IPS DF 19.7 (cell line): ENCODE results near the gene GET3.

Experiments used
- DNase-seq: peaks from one replicate; pipeline ENCODE4 v3.0.0-alpha.2; 2013; ENCODE audit warnings: low read depth, low spot score

Gene GET3

DNA sequence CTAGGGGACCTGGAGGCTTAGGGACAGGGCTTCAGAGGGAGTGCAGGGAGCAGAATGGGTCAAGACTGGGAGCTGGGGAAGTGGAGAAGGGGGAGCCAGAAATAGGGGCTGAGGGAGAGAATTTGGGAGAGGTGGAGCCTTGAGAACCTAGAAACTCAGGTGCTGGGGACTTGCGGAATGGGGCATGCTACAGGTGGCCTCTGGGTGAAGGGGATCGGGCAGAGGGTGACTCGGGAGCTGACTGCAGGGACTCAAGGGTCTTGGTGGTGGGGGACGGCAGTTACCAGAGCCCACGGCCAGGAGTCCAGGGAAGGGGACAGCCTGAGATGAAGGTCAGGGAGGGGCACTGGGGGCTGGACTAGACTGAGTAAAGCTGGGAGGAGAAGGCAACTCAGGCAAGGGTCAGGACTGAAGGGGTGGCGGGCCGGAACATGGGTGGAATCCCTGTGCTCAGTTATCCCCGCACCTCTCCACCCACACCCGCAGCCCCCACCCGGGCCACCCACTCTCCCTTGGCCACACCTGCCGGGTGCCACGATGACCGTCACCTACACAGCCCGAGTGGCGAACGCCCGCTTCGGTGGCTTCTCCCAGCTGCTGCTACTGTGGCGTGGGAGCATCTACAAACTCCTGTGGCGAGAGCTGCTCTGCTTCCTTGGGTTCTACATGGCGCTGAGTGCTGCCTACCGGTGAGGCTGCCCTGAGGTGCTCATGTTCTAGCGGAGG lies 14.9 kb downstream of the GET3 start:
- no peak for DNase-seq

DNA sequence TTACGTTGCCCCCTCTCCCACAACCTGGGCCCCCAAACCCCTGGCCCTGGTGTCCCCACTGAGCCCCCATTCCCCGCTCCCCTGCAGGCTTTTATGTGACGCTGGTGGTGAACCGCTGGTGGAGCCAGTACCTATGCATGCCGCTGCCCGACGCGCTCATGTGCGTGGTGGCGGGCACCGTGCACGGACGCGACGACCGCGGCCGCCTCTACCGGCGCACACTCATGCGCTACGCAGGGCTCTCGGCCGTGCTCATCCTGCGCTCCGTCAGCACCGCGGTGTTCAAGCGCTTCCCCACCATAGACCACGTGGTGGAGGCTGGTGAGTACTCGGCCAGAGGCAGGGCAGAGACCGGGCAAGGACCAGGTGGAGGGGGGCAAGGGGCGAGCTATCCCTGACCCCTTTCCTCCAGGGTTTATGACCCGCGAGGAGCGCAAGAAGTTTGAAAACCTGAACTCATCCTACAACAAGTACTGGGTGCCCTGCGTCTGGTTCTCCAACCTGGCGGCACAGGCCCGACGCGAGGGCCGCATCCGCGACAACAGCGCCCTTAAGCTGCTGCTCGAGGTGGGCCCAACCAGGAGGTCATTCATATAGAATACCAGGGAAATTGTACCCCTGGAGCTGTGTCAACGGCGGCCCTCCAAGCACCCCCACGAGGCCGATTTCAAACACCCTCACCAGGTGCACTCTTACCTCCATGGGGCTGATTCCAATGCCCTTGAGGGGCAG lies 17.3 kb downstream of the GET3 start:
- no peak for DNase-seq

DNA sequence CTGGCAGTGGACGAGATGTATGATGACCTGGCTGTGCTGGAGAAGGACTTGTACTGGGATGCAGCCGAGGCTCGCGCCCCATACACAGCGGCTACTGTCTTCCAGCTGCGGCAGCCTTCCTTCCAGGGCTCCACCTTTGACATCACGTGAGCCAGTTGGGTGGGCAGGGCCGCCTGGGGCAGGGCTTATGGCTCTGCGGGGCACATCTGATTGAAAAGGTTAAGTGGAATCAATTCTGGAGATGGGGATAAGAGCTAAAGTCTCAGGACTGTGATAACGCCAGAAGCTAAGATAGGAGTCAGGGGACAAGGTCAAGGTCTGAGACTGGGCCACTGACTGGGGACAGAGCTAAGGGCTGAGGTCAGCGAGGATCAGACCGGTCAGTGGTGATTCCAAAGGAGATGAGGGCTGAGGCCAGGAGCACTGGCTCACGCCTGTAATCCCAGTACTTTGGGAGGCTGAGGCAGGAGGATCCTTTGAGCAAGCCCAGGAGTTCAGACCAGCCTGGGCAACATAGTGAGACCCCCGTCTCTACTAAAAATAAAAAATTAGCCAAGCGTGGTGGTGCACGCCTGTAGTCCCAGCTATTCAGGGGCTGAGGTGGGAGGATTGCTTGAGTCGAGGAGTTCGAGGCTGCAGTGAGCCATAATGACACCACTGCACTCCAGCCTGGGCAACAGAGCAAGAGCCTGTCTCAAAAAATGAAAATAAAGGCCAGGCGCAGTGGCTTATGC lies 19.0 kb downstream of the GET3 start:
- no peak for DNase-seq

DNA sequence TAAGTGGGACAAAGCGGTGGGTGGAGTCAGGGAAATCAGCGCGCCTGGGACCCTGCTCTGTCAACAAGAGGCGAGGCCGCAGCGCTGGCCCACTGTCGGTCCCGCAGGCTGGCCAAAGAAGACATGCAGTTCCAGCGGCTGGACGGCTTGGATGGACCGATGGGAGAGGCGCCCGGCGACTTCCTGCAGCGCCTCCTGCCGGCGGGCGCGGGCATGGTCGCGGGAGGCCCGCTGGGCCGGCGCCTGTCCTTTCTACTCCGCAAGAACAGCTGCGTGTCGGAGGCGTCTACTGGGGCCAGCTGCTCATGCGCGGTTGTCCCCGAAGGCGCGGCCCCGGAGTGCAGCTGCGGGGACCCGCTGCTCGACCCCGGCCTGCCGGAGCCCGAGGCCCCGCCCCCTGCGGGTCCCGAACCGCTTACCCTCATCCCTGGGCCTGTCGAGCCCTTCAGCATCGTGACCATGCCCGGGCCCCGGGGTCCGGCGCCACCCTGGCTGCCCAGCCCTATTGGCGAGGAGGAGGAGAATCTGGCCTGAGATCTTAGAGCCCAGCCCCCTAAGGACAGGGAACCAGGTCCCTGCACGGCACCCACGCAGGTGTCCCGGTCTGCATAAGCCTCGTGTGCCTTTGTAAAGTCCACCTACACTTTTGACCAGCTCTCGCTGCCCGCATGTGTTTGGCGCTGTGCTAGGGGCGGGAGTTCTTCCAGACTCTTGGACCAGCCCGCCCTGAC lies 20.4 kb downstream of the GET3 start:
- DNase-seq, result no peak

DNA sequence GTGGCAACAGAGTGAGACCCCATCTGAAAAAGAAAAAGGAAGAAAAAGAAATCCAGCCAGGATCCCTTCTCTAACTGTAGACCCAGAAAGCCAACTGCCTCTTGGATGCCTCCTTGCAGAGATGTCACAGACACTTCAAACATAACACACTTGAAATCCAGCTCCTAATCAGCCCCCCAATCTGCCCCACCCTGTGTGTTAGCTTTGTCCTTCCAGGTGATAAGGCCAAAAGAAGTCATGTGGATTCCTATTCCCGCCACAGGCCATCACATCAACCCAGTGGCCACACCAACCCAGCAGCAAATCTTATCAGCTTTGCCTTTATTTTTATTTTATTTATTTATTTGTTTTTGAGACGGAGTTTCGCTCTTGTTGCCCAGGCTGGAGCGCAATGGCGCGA lies 22.4 kb downstream of the GET3 start:
- DNase-seq, result no peak

DNA sequence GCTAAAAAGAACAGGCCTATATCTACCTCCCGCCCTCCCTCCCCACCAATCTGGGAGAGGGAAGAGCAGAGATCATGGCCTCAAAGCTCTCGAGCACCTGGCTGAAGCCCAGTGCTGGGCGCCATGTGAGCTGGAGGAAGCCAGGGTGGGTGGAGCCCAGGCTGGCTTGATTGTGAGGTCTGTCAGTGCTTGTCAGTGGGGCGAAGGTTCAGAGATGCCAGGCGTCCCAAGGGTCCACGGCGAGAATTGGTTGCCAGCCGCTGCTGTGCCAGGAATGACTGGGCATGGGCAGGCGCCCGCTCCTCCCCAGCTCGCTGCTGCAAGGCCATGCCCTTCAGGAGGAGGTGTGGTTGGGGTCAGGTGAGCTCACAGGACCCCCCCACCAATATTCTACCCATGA lies 25.8 kb downstream of the GET3 start:
- no peak for DNase-seq

DNA sequence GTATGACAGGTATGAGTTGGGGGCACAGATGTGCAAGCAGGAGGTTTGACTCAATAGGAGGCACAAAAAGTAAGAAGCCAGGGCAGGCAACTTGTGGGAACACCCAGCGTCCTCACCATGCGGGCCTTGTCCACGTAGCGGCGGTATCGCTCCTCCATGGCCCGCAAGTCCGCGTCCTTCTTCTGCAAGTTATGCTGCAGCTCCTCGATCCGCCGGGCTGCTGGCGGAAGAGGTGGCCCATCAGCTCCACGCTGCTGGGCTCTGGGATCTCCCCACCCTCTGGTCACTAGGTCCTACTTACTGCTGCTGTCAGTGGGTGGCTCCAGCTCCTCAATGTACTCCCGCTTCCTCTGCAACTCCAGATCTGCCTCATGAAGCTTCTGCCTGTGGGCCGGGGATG lies 27.4 kb downstream of the GET3 start:
- no peak for DNase-seq

DNA sequence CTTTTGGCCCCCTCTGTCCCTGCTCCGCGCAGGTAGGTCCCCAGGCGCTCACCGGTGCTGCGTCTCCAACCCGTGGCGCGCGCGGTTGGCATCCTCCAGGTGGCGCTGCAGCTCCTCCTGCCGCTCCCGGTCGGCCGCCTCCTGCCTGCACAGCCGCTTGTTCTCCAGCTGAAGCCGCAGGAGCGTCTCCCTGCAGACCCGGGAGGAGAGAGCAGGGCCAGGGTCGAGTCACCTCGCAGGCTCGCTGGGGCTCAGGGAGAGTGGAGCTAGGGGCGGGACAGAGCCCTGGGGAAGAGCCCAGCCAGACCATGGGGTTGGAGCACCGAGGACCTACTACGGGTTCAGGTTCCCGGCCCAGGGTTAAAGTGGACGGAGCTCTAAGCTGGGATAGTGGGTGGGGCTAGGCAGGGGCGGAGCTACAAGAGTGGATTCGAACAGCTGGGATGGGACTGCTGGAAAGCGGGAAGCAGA lies 28.8 kb downstream of the GET3 start:
- DNase-seq, result no peak

DNA sequence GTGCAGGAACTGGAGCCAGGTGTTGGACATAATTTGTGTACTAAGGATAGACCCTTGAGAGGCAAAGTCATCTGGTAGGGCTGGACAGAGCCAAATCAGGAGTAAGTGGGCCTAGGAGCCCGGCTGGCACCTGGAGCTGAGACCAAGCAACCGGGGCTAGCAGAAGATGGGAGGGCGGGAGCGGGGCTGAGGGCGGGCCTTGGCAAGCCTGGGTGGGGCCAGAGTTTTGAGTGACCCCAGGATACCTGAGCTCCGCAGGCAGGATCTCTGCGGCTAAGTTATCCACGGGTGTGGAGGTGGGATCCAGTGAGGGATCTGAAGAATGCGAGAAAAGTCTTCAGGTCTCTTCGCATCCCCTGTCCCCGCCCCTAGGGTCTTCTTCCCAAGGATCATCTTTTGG lies 29.9 kb downstream of the GET3 start:
- DNase-seq, result no peak

DNA sequence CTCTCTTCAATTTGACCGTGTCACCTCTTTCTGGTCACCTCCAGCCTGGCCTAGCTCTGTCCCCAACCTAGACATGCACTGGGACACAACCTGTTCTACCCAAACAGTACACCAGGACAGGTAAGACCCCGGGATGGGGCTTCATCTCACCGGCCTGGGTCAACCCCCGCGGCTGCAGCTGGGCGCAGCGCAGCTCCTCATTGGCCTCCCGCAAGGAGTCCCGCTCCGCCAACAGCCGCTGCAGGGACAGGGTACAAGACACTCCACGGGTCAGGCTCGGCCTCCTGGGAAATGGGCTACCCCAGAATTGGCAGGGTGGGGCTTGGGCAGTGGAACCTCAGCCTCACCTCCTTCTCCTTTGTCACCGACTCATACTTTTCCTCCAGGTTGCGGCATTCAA lies 30.4 kb downstream of the GET3 start:
- no peak for DNase-seq

DNA sequence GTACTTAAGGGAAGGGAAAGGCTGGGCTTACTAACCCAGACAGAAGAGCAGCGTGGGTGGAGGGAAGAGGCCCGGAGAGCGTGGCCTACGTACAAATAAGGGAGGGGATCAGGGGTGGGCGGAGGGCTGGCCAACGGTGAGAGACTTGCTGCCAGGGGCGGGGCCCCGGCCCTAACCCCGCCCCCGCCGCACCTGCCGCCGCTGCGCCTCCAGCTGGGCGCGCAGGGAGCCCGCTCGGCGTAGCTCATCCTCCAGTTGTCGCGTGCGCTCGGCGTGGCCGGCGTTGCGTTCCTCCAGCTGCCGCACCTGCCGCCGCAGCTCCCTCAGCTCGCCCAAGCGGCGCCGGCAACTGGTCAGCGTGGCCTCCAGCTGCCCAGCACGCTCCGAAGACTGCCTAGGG lies 32.4 kb downstream of the GET3 start:
- DNase-seq, result no peak

DNA sequence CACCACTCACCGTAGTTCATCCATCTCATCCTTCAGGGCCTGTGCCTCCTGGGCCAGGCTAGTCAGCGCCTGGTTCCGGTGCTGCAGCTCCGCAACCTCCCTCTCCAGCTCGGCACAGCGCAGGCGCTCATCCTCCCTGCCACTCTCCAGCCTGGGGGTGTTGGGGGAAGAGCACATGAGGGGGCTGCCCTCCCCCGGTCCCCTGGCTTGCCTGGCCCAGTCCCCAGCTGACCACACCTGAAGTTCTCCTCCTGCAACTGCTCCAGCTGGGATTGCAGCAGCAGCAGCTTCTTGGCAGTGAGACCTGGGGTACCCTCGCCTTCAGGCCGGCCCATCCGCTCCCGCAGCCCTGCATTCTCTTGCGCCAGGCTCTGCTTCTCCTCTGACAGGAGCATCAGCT lies 33.6 kb downstream of the GET3 start:
- DNase-seq, result no peak

DNA sequence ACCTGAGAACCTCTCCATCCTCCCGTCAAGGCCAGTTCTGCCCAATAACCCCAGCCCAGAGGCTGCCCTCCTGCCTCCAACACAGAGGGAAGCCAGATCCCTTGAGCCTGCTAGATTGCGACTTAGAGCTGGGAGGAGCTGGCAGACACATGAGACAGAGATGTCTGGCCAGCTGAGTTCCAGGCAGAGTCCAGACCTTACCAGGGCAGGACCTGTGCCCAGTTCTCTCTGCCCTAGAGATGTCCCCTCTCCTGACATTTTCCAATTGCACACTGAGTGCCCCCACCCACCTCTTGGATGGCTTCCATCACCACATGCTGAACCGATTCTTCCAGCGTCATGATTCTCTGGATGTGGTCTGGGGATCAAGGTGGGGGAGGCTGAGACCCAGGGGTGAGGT lies 35.0 kb downstream of the GET3 start:
- DNase-seq, result no peak

DNA sequence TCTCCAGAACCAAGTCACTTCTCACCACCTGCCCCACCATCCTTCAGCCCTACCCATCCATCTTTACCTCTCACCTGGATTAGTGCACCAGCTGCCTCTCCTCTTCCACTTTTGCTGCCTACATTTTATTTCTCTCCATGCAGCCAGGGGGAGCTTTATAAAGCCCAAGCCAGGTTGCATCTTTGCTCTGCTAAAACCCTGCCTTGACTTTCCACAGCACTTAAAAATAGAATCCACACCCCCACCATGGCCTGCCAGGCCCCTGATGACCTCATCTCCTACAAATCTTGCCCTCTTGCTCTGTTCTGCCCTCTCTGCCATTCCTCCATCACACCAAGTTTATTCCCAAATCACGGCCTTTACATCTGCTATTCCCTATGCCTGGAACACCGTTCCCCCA lies 36.3 kb downstream of the GET3 start:
- DNase-seq, result no peak

DNA sequence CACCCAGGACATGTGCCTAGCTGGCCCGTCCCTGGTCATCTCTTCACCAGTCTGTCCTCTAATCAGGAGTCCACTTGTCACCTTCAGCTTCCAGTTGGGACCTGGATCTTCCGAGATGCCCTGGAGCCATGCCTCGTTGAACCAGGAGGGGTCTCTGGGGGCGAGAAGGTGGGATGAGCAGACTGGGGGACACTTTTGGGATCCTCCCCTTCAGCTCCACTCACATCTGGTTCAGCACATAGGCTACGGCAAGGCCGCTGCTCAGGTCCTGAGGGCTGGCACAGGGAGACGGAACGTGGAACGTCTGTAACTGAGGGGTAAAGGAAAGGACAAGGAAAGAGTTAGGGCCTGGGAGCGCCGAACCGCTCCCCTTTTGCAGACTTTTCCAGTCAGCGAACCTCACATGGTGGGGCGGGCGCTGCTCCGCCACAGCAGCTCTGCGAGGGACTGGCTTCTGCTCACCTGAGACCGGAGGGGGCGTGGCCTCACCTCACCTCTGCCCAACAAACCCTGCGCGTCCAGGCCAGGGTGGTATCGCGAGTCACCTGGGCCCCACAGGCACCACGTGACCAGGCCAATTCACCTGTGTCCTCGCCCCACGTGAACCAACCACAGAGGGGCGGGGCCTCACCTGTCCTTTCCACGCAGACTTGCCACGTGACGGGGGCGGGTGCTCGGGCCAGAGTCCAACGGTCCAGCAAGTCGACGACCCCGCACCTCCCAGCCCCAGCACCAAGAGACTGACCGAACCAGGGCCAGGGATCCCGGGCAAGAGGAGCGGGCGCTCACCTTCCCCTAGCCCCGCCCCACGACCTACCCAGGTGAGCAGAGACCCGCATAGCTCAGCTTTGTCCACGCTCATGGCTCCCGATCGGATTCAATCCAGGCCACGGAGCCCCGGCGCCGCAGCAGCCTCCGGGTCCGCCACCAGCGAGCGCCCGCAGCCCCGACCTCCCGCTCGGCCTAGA lies 37.6 kb downstream of the GET3 start, which contains the start of gene HOOK2:
Gene HOOK2 (minus strand): TSS at position 965 of the 968 bp plus-strand sequence. CDS start 103 bp downstream, at position 862.
- DNase-seq, result no peak

DNA sequence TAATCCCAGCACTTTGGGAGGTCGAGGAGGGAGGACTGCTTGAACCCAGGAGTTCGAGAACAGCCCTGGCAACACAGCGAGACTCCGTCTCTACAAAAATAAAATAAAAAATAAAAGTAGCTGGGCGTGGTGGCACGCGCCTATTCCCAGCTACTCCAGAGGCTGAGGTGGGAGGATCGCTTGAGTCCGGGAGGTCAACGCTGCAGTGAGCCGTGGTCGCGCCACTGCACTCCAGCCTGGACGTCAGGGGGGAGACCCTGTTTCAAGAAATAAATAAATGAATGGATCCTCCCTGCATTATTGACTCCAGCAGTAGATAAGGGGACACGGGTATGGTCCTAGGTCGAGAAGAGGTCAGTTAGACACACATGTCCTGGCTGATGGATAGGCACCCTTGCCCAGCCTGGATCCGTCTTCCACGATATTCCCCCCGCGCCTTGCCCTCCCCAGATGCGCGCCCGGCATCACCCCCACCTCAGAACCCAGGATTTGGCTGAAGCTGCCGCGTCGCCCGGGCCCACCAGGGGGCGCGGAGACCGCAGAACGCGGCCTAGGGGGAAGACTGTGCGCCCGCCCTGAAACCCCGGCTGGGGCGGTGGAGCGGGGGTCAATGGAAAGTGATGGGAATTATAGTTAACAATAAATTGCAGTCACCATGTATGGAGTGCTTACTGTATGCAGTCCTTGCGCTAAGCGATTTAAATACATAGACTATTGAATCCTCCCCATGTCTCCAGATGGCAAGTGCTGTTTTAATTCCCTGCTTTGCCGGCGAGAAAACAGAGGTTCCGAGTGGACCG lies 40.1 kb downstream of the GET3 start:
- no peak for DNase-seq

DNA sequence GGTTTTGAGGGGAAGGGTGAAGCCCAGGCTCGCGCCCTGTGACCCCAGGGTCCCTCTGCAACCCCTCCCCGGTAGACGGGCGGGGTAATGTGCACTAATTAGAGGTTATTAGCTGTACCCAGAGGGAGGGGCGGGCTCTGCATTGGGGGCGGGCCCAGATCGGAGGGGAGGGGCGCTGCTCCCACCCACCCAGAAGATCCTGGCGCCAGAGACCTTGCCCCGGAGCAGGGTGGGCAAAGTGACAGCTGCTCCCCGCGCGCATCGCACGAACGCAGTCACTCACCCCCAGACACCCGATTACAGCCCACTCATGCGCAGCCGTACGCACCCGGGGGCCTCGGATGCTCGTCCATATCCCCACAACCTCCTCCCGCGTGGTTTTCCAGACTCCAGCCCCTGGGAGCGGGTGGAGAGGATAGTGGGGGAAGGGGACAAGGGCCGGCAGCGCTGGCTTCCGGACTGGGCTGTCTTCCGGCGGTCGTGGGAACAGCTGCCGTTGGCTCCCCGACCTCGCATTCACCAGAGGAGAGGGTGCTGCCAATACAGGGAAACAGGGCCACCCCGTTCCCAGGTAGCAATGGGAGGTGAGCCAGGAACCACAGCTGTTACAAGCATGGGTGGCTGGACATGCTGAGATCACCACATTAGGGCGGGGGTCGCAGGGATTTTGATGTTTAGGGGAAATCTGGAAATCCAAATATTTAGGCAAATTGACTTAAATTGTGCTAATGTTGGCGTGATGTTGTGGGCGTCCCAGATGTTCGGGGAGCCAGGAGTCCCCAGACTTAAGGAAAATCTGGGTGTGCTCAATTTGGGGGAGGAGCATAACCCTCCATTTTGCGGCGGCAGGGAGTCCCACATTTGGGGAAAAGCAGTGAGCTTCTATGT lies 41.0 kb downstream of the GET3 start:
- no peak for DNase-seq

DNA sequence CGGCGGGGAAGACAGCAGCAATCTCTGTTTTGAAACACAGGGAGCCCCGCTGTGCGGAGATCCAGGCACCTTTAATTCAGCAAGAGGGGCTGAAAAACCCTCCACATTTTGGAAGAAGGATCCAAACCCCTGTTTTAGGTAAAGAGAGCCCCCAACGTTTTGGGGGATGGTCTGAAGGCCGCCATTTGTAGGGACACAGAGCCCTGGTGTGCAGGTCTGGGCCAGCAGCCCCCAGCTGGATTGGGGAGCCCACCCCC lies 41.5 kb downstream of the GET3 start:
- no peak for DNase-seq
